Gastroesophageal sphincter (tissue), 4 donors: ENCODE data around the gene GAD1. TPM values are rescaled to one million over a fixed set of nuclear protein-coding genes. Genes with fewer than 3 reads are reported as not detected.

ENCODE experiments used
- ATAC-seq: fragments of 150-250 bp; one replicate; pipeline ENCODE4 v1.9.1; 2016; ENCODE audit warnings: mild to moderate bottlenecking, moderate library complexity
- H3K27ac ChIP-seq, 4 donors: fragments of 200-600 bp; sonication (generic) in 3 of 4; 1 replicate in 3 of 4; 2 replicates in 1 of 4; pipeline ENCODE4 v1.5.1; 2016 to 2019
- H3K27me3 ChIP-seq: fragments of 200-600 bp; sonication (generic); one replicate; pipeline ENCODE4 v1.5.1; 2019
- H3K36me3 ChIP-seq, 2 donors: fragments of 200-600 bp; sonication (generic); one replicate each; pipeline ENCODE4 v1.5.1; 2019; ENCODE audit warnings: control low read depth in 1 of 2
- H3K4me1 ChIP-seq, 3 donors: fragments of 200-600 bp; sonication (generic); 1 replicate in 2 of 3; 2 replicates in 1 of 3; pipeline ENCODE4 v1.5.1; 2016 to 2019; ENCODE audit warnings: control low read depth in 2 of 3
- H3K4me3 ChIP-seq, 2 donors: fragments of 200-600 bp; sonication (generic); one replicate each; pipeline ENCODE4 v1.5.1; 2019; ENCODE audit warnings: mild to moderate bottlenecking in 1 of 2, moderate library complexity in 1 of 2
- H3K9me3 ChIP-seq, 3 donors: fragments of 200-600 bp; sonication (generic); one replicate each; pipeline ENCODE4 v1.5.1; 2017 to 2019; ENCODE audit warnings: control low read depth in 2 of 3
- CTCF ChIP-seq, 4 experiments: fragments of 200-600 bp in 2 of 4; fragments of 450-650 bp in 2 of 4; sonication (generic) in 1 of 4; IDR thresholded peaks; one replicate each; pipeline ENCODE4 v1.5.1; 2017 to 2019; ENCODE audit warnings: antibody characterized with exemption in 4 of 4, mild to moderate bottlenecking in 2 of 4, moderate library complexity in 2 of 4
- EP300 ChIP-seq: sonication (generic); formaldehyde crosslinking; IDR thresholded peaks from one replicate; pipeline ENCODE4 v1.6.1; 2017; ENCODE audit warnings: antibody characterized with exemption, mild to moderate bottlenecking
- POLR2A ChIP-seq, 2 donors: fragments of 450-650 bp; IDR thresholded peaks; one replicate each; pipeline ENCODE4 v1.6.1; 2017; ENCODE audit warnings: antibody characterized with exemption in 2 of 2, mild to moderate bottlenecking in 2 of 2, moderate library complexity in 1 of 2
- POLR2AphosphoS5 ChIP-seq: sonication (generic); formaldehyde crosslinking; IDR thresholded peaks from one replicate; pipeline ENCODE4 v1.6.1; 2017; ENCODE audit warnings: antibody characterized with exemption
- WGBS, 2 donors: methylation state at CpG; one replicate each; pipeline ENCODE4 v1.1.5; 2018; ENCODE audit warnings: low coverage in 1 of 2; 5-methylcytosine and 5-hydroxymethylcytosine counted together
- total RNA-seq, 4 donors: library from RNA; depleted of rRNA; stranded (reverse); fragments of >200 nt; gene quantifications; one replicate each; pipeline ENCODE4 v1.1.0, GENCODE V29; 2016

Gene GAD1
- total RNA-seq, 4 donors from 2014 or later, result not detected

GRCh38 chr2:170813611-170814532 lies 2.8 kb upstream of the GAD1 start:
- H3K36me3 ChIP-seq, result no peaks in the 10 kb centered on the region
- WGBS, 2 donors, result 4 to 7% methylated on average over 21 to 26 of the region's 41 CpGs
- H3K27ac ChIP-seq, result no peak overlapping the region
- peaks cover 4 to 56% (median 34%) of the 10 kb centered on the region in 3 donors for H3K4me1 ChIP-seq
- no peaks in the 10 kb centered on the region for H3K9me3 ChIP-seq
- peaks cover 71% of the 10 kb centered on the region for H3K27me3 ChIP-seq
- no peak overlapping the region for H3K4me3 ChIP-seq
- no peak for ATAC-seq
- TF ChIP-seq POLR2AphosphoS5 (no peak), EP300 (no peak), POLR2A (IDR thresholded peaks at IDR 0.05) (no peak), CTCF (IDR thresholded peaks at IDR 0.05) (no peak)

GRCh38 chr2:170814533-170815230 lies 2.0 kb upstream of the GAD1 start:
- H3K27ac ChIP-seq, result no peak overlapping the region

DNA sequence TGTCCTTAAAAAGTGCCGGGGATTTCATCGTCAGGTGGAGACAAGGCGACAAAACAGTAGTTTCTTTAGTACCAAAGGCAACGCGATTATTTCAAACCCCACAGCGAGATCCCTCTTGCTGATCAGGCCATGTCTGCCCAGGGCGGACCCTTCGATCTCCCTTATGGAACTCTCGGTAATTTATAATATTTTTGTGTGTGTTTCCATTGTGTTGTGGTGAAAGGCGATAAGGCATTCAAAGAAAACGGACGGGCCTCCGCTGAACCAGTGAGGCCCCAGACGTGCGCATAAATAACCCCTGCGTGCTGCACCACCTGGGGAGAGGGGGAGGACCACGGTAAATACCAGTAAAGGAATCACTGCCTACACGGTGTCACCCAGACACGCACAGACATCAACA lies 1.4 kb upstream of the GAD1 start:
- Histone ChIP-seq H3K27me3 (peaks cover 75% of the 10 kb centered on the region), H3K27ac (no peak overlapping the region), H3K9me3 (no peaks in the 10 kb centered on the region), H3K4me1 (peaks cover 4 to 68% (median 41%) of the 10 kb centered on the region in 3 donors), H3K36me3 (no peaks in the 10 kb centered on the region), H3K4me3 (peak overlapping the region in 1 of 2 donors; percentile 51)
- WGBS, 2 donors, result 1 to 6% methylated on average over 9 to 11 of the region's 19 CpGs
- no peak for ATAC-seq
- no peak for TF ChIP-seq CTCF (IDR thresholded peaks at IDR 0.05)
- TF ChIP-seq POLR2A (IDR thresholded peaks at IDR 0.05), result no peak
- no peak for TF ChIP-seq EP300
- TF ChIP-seq POLR2AphosphoS5, result no peak

More at GRCh38 chr2:170814533-170815230, 2.0 kb upstream of the GAD1 start:
- 12 to 13% methylated on average over 14 to 17 of the region's 31 CpGs for WGBS, 2 donors
- H3K27me3 ChIP-seq, result peaks cover 72% of the 10 kb centered on the region
- no peak for ATAC-seq
- TF ChIP-seq EP300 (no peak), CTCF (IDR thresholded peaks at IDR 0.05) (no peak), POLR2AphosphoS5 (no peak), POLR2A (IDR thresholded peaks at IDR 0.05) (no peak)
- no peak overlapping the region for H3K4me3 ChIP-seq
- no peaks in the 10 kb centered on the region for H3K9me3 ChIP-seq
- no peaks in the 10 kb centered on the region for H3K36me3 ChIP-seq
- H3K4me1 ChIP-seq, result peaks cover 4 to 61% (median 34%) of the 10 kb centered on the region in 3 donors

GRCh38 chr2:170815746-170816503 lies 762 bp upstream of the GAD1 start:
- WGBS, 2 donors, result 1 to 3% methylated on average over 8 to 27 of the region's 52 CpGs
- H3K4me3 ChIP-seq, result peak overlapping the region in 1 of 2 donors; percentile 51
- no peak for ATAC-seq
- H3K27me3 ChIP-seq, result peaks cover 81% of the 10 kb centered on the region
- TF ChIP-seq POLR2AphosphoS5, result no peak
- TF ChIP-seq POLR2A (IDR thresholded peaks at IDR 0.05), result no peak
- TF ChIP-seq CTCF (IDR thresholded peaks at IDR 0.05), result peak in 3 of 4 experiments; percentile 65 to 85 (median 75)
- TF ChIP-seq EP300, result no peak
- H3K4me1 ChIP-seq, result peaks cover 4 to 74% (median 45%) of the 10 kb centered on the region in 3 donors
- H3K27ac ChIP-seq, result no peak overlapping the region
- no peaks in the 10 kb centered on the region for H3K36me3 ChIP-seq
- no peaks in the 10 kb centered on the region for H3K9me3 ChIP-seq
